ENCODE data around the gene ME3. TPM values are rescaled to one million over a fixed set of nuclear protein-coding genes. Genes with fewer than 3 reads are reported as not detected.

The ME3 gene
- total RNA-seq, 1 experiment from 2014 or later = 35.3 TPM

DNA sequence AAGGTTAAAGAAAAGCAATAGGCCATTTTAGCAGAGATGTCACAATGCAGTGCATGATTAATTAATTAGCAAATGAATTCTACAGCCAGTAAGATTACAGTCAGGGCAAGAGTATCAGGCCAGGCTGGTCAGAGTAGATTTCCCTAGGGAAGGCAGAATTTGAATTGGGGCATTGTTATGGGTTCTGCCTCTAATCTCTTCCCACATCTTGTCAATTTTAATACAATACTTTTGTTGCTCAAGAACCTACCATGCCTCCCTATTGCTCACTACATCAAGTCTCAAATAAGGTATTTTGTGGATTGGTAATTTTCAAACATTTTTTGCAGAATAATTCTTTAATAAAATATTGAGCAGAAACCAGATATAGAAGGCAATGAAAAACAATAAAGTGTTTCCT, 194.1 kb downstream of the ME3 start:
- intact Hi-C loops (cut with micrococcal nuclease; ENCODE audit: unreplicated experiment) = no loop called here
- no peak for DNase-seq (ENCODE audit: low read depth, low spot score)
- H3K4me3 ChIP-seq (ENCODE audit: low read depth in 2 of 2, low read length in 2 of 2) = no peak overlapping the region
- TF ChIP-seq SIN3A (IDR thresholded peaks at IDR 0.05; ENCODE audit: borderline replicate concordance, insufficient read depth, low read depth, low read length) = no peak
- peak overlapping the region; percentile 48 for H3K27ac ChIP-seq (ENCODE audit: low read length)
- ChIA-PET CTCF (no interaction called here), POLR2A (no interaction called here)
- no peak for ATAC-seq
- in situ Hi-C loops (cut with HindIII; ENCODE audit: low pct_unique_long_range_greater_than_20kb, low sequenced_read_pairs) = no loop called here
- no peaks in the 10 kb centered on the region for H3K27me3 ChIP-seq (ENCODE audit: control insufficient read depth, insufficient read depth, low read length)
- no peaks in the 10 kb centered on the region for H3K9me3 ChIP-seq (ENCODE audit: control insufficient read depth, insufficient read depth, low read depth, low read length)
- peaks cover 34% of the 10 kb centered on the region for H3K4me1 ChIP-seq (ENCODE audit: control insufficient read depth, insufficient read depth, low read length)
- H3K36me3 ChIP-seq (ENCODE audit: control insufficient read depth, insufficient read depth, low read length) = no peaks in the 10 kb centered on the region
- BruUV-seq (replicated peaks) = no TSS peak

DNA sequence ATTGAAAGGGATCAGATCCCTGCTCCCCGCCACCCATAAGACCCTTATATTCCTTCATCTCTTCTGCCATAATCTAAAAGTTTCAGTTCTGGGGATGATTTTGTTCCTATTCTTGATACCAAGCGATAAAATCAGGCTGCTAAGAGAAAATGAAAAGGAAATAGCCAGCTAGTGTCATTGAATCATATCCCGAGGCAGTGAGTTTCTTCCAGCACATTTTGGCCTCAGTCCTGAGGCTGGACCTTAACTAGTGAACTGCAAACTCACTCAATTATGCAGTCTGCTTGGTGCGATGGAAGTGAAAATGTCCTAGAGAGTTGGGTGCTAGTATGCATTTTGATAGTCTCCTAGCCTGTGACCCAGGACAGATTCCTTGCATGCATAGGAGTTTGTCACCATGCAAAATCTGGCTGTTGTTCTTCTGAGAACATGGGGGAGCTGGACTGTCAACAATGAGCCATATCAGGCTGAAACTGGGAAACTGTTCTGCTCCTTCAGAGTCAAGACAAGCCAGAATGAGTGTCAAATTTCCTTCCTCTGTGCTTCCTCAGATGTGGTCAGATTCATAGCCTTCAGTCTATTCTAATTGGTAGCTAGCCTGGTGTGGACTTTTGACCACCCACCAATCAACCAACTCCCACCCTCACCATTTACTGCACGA, 194.8 kb downstream of the ME3 start:
- Histone ChIP-seq H3K27ac (ENCODE audit: low read length) (peak overlapping the region; percentile 48), H3K4me1 (ENCODE audit: control insufficient read depth, insufficient read depth, low read length) (peaks cover 34% of the 10 kb centered on the region), H3K27me3 (ENCODE audit: control insufficient read depth, insufficient read depth, low read length) (no peaks in the 10 kb centered on the region), H3K4me3 (ENCODE audit: low read depth in 2 of 2, low read length in 2 of 2) (no peak overlapping the region), H3K36me3 (ENCODE audit: control insufficient read depth, insufficient read depth, low read length) (no peaks in the 10 kb centered on the region), H3K9me3 (ENCODE audit: control insufficient read depth, insufficient read depth, low read depth, low read length) (no peaks in the 10 kb centered on the region)
- in situ Hi-C loops (cut with HindIII; ENCODE audit: low pct_unique_long_range_greater_than_20kb, low sequenced_read_pairs) (no loop called here), intact Hi-C loops (cut with micrococcal nuclease; ENCODE audit: unreplicated experiment) (no loop called here)
- ChIA-PET CTCF (no interaction called here), POLR2A (no interaction called here)
- TF ChIP-seq TCF7L2 (IDR thresholded peaks at IDR 0.05; ENCODE audit: low read depth, low read length) (no peak; the same call in 1 of the 2 replicates), POLR2AphosphoS5 (IDR thresholded peaks at IDR 0.05; ENCODE audit: low read depth, low read length) (no peak), SIN3A (IDR thresholded peaks at IDR 0.05; ENCODE audit: borderline replicate concordance, insufficient read depth, low read depth, low read length) (no peak)
- TF ChIP-seq, protein P1, sequence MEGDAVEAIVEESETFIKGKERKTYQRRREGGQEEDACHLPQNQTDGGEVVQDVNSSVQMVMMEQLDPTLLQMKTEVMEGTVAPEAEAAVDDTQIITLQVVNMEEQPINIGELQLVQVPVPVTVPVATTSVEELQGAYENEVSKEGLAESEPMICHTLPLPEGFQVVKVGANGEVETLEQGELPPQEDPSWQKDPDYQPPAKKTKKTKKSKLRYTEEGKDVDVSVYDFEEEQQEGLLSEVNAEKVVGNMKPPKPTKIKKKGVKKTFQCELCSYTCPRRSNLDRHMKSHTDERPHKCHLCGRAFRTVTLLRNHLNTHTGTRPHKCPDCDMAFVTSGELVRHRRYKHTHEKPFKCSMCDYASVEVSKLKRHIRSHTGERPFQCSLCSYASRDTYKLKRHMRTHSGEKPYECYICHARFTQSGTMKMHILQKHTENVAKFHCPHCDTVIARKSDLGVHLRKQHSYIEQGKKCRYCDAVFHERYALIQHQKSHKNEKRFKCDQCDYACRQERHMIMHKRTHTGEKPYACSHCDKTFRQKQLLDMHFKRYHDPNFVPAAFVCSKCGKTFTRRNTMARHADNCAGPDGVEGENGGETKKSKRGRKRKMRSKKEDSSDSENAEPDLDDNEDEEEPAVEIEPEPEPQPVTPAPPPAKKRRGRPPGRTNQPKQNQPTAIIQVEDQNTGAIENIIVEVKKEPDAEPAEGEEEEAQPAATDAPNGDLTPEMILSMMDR (IDR thresholded peaks at IDR 0.05) = no peak
- TF ChIP-seq, protein P2, sequence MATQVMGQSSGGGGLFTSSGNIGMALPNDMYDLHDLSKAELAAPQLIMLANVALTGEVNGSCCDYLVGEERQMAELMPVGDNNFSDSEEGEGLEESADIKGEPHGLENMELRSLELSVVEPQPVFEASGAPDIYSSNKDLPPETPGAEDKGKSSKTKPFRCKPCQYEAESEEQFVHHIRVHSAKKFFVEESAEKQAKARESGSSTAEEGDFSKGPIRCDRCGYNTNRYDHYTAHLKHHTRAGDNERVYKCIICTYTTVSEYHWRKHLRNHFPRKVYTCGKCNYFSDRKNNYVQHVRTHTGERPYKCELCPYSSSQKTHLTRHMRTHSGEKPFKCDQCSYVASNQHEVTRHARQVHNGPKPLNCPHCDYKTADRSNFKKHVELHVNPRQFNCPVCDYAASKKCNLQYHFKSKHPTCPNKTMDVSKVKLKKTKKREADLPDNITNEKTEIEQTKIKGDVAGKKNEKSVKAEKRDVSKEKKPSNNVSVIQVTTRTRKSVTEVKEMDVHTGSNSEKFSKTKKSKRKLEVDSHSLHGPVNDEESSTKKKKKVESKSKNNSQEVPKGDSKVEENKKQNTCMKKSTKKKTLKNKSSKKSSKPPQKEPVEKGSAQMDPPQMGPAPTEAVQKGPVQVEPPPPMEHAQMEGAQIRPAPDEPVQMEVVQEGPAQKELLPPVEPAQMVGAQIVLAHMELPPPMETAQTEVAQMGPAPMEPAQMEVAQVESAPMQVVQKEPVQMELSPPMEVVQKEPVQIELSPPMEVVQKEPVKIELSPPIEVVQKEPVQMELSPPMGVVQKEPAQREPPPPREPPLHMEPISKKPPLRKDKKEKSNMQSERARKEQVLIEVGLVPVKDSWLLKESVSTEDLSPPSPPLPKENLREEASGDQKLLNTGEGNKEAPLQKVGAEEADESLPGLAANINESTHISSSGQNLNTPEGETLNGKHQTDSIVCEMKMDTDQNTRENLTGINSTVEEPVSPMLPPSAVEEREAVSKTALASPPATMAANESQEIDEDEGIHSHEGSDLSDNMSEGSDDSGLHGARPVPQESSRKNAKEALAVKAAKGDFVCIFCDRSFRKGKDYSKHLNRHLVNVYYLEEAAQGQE (IDR thresholded peaks at IDR 0.05; ENCODE audit: insufficient read depth in 1 of 2, low read depth in 2 of 2, low read length in 1 of 2) = no peak
- no peak for DNase-seq (ENCODE audit: low read depth, low spot score)
- peak; percentile 42 for ATAC-seq
- no TSS peak for BruUV-seq (replicated peaks)

DNA sequence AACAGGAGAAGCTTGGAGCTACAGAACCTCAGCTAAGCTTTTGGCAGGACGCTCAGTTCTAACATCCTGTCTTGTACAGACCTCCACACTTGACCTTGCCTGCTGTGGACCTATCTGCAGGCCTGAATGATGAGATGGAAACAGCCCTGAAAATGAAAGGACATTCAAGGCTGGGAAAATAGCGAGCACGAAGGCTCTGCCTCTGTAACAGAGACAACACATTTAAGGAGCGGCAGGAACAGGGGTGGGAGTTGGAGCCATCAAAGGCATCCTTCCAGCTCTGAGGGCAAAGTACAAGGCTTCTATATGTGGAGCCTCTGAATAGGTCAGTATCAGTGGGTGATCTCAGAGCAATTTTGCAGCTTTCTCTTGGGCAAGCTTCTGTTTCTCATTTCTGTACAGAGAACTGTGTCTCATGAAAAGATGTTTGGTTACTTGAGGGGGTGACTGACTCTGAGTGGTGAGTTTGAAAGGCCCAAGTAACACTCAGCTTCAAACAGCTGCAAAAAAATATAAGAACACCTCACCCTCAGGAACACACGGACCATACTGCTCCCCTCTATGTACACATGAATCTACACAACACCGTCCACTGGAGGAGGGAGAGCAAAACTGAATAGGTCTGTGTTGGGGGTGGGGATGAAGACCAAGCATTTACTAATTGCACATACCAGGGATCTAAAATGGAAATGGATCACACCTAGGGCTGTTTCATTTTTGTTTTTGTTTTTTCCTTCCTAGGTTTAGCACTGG, 196.1 kb downstream of the ME3 start:
- ATAC-seq = peak; percentile 26
- ChIA-PET CTCF (no interaction called here), POLR2A (no interaction called here)
- no TSS peak for BruUV-seq (replicated peaks)
- DNase-seq (ENCODE audit: low read depth, low spot score) = no peak
- H3K27ac ChIP-seq (ENCODE audit: low read length) = peak overlapping the region; percentile 48; the same call in 1 of the 2 replicates
- H3K4me3 ChIP-seq (ENCODE audit: low read depth in 2 of 2, low read length in 2 of 2) = no peak overlapping the region
- in situ Hi-C loops (cut with HindIII; ENCODE audit: low pct_unique_long_range_greater_than_20kb, low sequenced_read_pairs) (no loop called here), intact Hi-C loops (cut with micrococcal nuclease; ENCODE audit: unreplicated experiment) (no loop called here)
- TF ChIP-seq, protein P2 (IDR thresholded peaks at IDR 0.05; ENCODE audit: insufficient read depth in 1 of 2, low read depth in 2 of 2, low read length in 1 of 2) = no peak
- TF ChIP-seq POLR2AphosphoS5 (IDR thresholded peaks at IDR 0.05; ENCODE audit: low read depth, low read length) (no peak), SIN3A (IDR thresholded peaks at IDR 0.05; ENCODE audit: borderline replicate concordance, insufficient read depth, low read depth, low read length) (no peak), TCF7L2 (IDR thresholded peaks at IDR 0.05; ENCODE audit: low read depth, low read length) (no peak)
- TF ChIP-seq, protein P1 (IDR thresholded peaks at IDR 0.05) = no peak
- H3K27me3 ChIP-seq (ENCODE audit: control insufficient read depth, insufficient read depth, low read length) = no peaks in the 10 kb centered on the region
- no peaks in the 10 kb centered on the region for H3K36me3 ChIP-seq (ENCODE audit: control insufficient read depth, insufficient read depth, low read length)
- peaks cover 34% of the 10 kb centered on the region for H3K4me1 ChIP-seq (ENCODE audit: control insufficient read depth, insufficient read depth, low read length)
- H3K9me3 ChIP-seq (ENCODE audit: control insufficient read depth, insufficient read depth, low read depth, low read length) = no peaks in the 10 kb centered on the region
